SK-N-MC (cell line): ENCODE measurements around the gene EBF4.

Experiments
- EZH2 ChIP-seq: fragments of 200-600 bp; sonication (generic); IDR thresholded peaks from one replicate; pipeline ENCODE4 v1.6.1; 2017; ENCODE audit warnings: antibody characterized with exemption
- POLR2AphosphoS5 ChIP-seq: IDR thresholded peaks from 2 replicates; pipeline ENCODE4 v1.6.1; 2012; ENCODE audit warnings: mild to moderate bottlenecking, low read depth, low read length, borderline replicate concordance

- TF ChIP-seq EZH2: no peak
- TF ChIP-seq POLR2AphosphoS5: no peak
Measured at GRCh38 chr20:2747676-2748235, 55.2 kb downstream of the EBF4 start.
